ENCODE results near the gene CCND3. TPM values are rescaled to one million over a fixed set of nuclear protein-coding genes. Genes with fewer than 3 reads are reported as not detected.

CCND3 gene
- total and polyA plus RNA-seq, 2 of the 13 experiments (the other 11 are each of a cell fraction or from before 2014, with no cell fraction given) = 4.3 to 7.2 TPM

DNA sequence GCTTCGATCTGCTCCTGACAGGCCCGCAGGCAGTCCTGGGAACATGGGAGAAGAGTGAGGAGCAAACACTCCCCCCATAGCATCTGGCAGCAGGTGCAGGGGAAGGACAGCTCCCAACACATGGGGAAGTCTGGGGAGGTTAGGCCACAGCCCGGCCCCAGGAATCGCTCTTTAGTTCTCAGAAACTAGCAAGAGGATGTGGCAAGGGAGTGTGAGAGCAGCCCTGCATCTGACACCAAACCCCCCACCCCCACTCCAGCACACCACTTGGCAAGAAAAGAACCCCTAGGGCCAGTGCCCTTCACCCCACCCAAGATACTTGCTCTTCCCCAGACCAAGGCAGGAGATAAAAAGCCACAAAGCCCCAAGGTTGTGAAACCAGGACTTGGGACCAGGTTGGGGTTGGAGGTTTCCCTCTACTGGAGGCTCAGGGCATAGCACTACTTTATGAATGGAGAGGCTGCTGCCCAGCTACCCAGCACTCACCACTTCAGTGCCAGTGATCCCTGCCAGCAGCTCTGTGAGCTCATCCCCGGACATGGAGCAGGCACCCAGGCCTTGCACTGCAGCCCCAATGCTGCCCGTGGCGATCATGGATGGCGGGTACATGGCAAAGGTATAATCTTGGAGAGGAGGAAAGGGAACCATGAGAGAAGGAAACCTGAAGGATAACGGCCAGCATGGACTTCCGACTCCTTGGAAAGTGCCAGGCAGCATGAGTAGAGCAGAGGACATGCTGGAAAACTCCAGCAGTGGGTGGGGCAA, 5.4 kb downstream of the CCND3 start (continued):
- TF ChIP-seq CHD2 (IDR thresholded peaks at IDR 0.05; ENCODE audit: low read depth, low read length) (no peak), REPIN1 (CRISPR knock-in tag; IDR thresholded peaks at IDR 0.05; ENCODE audit: borderline replicate concordance, low read depth) (peak; percentile 46; the same call in 1 of the 2 replicates), CENPT (CRISPR knock-in tag; IDR thresholded peaks at IDR 0.05; ENCODE audit: low read depth) (no peak), ZNF670 (CRISPR knock-in tag; IDR thresholded peaks at IDR 0.05; ENCODE audit: borderline replicate concordance) (no peak), ZNF224 (CRISPR knock-in tag; IDR thresholded peaks at IDR 0.05) (no peak), ZNF510 (CRISPR knock-in tag; IDR thresholded peaks at IDR 0.05; ENCODE audit: low read depth) (no peak), ISL2 (CRISPR knock-in tag; IDR thresholded peaks at IDR 0.05) (no peak), PRMT3 (CRISPR knock-in tag; IDR thresholded peaks at IDR 0.05; ENCODE audit: borderline replicate concordance, low read depth) (no peak), NCOR1 (IDR thresholded peaks at IDR 0.05; ENCODE audit: borderline replicate concordance, low read length) (no peak), MAF1 (CRISPR knock-in tag; IDR thresholded peaks at IDR 0.05; ENCODE audit: borderline replicate concordance) (no peak), ZNF260 (CRISPR knock-in tag; IDR thresholded peaks at IDR 0.05; ENCODE audit: borderline replicate concordance, low read depth) (no peak), ZMAT3 (CRISPR knock-in tag; conservative IDR thresholded peaks at IDR 0.05) (no peak), HHEX (CRISPR knock-in tag; IDR thresholded peaks at IDR 0.05) (no peak), ZFYVE20 (CRISPR knock-in tag; IDR thresholded peaks at IDR 0.05; ENCODE audit: borderline replicate concordance, low read depth) (no peak), ZNF326 (CRISPR knock-in tag; IDR thresholded peaks at IDR 0.05; ENCODE audit: borderline replicate concordance) (no peak), HOXA7 (CRISPR knock-in tag; IDR thresholded peaks at IDR 0.05) (no peak), ATF1 (CRISPR knock-in tag; IDR thresholded peaks at IDR 0.05) (no peak), RBFOX2 (IDR thresholded peaks at IDR 0.05; ENCODE audit: low read depth, low read length) (peak; percentile 0; the same call in 1 of the 2 replicates), KAT8 (CRISPR knock-in tag; IDR thresholded peaks at IDR 0.05) (no peak), DPF2 (CRISPR knock-in tag; IDR thresholded peaks at IDR 0.05; ENCODE audit: borderline replicate concordance, low read depth) (no peak), FOXK2 (IDR thresholded peaks at IDR 0.05) (no peak)
- TF ChIP-seq, protein P1, sequence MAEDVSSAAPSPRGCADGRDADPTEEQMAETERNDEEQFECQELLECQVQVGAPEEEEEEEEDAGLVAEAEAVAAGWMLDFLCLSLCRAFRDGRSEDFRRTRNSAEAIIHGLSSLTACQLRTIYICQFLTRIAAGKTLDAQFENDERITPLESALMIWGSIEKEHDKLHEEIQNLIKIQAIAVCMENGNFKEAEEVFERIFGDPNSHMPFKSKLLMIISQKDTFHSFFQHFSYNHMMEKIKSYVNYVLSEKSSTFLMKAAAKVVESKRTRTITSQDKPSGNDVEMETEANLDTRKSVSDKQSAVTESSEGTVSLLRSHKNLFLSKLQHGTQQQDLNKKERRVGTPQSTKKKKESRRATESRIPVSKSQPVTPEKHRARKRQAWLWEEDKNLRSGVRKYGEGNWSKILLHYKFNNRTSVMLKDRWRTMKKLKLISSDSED (CRISPR knock-in tag; IDR thresholded peaks at IDR 0.05) = no peak
- TF ChIP-seq, protein P2, sequence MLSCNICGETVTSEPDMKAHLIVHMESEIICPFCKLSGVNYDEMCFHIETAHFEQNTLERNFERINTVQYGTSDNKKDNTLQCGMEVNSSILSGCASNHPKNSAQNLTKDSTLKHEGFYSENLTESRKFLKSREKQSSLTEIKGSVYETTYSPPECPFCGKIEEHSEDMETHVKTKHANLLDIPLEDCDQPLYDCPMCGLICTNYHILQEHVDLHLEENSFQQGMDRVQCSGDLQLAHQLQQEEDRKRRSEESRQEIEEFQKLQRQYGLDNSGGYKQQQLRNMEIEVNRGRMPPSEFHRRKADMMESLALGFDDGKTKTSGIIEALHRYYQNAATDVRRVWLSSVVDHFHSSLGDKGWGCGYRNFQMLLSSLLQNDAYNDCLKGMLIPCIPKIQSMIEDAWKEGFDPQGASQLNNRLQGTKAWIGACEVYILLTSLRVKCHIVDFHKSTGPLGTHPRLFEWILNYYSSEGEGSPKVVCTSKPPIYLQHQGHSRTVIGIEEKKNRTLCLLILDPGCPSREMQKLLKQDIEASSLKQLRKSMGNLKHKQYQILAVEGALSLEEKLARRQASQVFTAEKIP (CRISPR knock-in tag; IDR thresholded peaks at IDR 0.05; ENCODE audit: borderline replicate concordance) = no peak
- TF ChIP-seq, protein P3, sequence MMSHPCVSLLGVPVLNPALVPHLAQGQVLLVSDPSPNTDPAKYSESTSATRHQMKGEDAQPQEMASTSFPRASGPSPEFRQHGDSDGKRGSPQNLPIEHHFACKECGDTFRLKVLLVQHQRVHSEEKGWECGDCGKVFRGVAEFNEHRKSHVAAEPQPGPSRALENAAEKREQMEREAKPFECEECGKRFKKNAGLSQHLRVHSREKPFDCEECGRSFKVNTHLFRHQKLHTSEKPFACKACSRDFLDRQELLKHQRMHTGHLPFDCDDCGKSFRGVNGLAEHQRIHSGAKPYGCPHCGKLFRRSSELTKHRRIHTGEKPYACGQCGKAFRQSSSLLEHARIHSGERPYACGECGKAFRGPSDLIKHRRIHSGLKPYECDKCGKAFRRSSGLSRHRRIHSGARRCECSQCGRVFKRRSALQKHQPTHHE (CRISPR knock-in tag; IDR thresholded peaks at IDR 0.05; ENCODE audit: borderline replicate concordance) = no peak
- TF ChIP-seq, protein P4, sequence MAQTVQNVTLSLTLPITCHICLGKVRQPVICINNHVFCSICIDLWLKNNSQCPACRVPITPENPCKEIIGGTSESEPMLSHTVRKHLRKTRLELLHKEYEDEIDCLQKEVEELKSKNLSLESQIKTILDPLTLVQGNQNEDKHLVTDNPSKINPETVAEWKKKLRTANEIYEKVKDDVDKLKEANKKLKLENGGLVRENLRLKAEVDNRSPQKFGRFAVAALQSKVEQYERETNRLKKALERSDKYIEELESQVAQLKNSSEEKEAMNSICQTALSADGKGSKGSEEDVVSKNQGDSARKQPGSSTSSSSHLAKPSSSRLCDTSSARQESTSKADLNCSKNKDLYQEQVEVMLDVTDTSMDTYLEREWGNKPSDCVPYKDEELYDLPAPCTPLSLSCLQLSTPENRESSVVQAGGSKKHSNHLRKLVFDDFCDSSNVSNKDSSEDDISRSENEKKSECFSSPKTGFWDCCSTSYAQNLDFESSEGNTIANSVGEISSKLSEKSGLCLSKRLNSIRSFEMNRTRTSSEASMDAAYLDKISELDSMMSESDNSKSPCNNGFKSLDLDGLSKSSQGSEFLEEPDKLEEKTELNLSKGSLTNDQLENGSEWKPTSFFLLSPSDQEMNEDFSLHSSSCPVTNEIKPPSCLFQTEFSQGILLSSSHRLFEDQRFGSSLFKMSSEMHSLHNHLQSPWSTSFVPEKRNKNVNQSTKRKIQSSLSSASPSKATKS (CRISPR knock-in tag; IDR thresholded peaks at IDR 0.05) = no peak
